HG03135 (cell line): ENCODE results near the gene CH25H.

ENCODE experiments used
- ATAC-seq: cut with Tn5 transposase; IDR thresholded peaks from one replicate; pipeline ENCODE4 v1.9.1; 2021; ENCODE audit warnings: mild to moderate bottlenecking, moderate library complexity; ENCODE audit not compliant: unreplicated experiment

The CH25H gene

DNA sequence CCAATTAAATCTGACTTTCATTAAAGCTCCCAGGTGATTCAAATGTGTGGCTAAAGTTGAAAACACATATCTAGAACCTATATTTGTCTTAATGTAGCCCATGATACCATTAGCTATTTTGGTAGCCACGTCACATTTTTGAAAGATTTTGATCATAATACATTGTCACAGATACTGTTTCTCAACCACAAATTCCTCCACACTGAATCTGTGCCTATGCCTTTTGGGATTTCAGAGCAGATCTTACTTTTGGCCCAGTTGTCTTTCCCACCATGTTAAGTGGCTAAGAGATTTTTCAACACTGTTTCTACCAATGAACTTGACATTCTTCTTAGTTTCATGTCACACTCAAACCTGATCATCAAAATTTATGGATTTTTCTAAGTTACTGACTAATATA lies 47.4 kb downstream of the CH25H start:
- no peak for ATAC-seq

DNA sequence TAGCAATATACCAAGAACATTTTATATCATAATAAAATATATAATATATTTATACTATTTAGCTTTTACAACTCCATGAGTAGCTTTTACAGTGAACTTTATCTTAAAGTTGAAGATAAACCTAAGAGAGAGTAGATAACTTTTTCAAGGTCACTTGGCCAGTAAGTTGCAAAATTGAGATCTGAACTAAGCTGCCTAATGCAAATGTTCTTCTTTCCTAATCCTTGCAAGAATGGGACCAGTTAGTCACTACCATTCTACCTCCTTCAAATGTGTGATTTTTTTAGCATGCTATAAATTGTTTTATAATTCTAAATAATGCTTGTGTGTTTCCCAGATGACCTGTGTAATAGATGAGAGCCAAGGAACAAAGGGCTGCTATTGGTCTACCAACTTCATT lies 47.8 kb downstream of the CH25H start:
- ATAC-seq, result no peak

DNA sequence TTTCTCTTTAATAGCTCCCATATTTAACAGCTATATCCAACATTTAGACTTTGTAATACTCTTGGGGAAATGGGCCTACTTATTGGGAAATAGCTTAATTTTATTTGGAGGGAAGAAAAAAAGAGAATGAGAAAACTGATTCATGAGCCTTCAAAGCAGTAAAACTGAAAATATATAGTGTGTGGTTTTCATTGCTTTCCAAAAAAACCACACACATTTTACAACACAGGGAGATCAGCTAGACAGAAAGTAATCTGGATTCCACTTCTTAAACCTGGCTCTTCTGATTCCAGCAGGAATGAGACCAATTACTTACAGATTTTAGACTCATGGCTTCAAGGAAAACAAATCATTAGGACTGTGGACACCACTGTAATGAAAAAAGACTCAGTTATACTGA lies 48.7 kb downstream of the CH25H start:
- no peak for ATAC-seq

DNA sequence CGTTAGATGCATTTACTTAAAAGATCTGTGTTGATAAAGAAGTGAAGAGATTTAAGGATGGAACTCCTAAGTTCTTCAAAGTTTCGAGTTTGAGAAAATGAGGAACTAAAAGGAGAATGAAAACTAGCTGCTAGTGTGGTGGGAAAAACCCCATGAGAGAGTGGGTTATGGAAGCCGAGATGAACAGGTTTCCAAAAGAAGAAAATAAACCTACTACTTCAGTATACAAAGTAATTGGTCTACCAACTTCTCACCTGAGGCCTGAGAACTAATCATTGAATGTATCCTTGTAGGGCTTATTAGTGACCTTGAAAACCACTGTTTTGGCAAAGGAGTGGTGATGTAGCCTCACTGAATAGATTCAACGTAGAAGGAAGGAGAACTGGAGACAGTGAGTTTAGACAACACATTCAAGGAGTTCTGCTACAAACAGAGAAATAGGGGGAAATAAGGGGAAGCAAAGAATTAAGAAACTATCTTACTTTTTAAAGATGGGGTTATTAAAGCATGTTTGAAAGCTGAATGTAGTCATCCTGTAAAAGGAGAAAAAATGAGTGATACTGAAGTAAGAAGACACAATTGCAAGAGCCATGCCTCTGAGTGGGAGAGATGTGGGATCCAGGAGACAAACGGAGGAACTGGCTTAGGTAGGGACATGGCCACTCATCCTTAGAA lies 50.8 kb downstream of the CH25H start:
- no peak for ATAC-seq
